GM12892 (cell line): Measurements from ENCODE around the gene TNRC6C.

Source experiments
- DNase-seq: peaks from one replicate; pipeline ENCODE4 v3.0.0; 2011; ENCODE audit not compliant: insufficient read length
- FAIRE-seq: peaks from 2 replicates; lab custom pipeline; 2011; peaks lifted over from hg19 to GRCh38; lab: Jason Lieb, UNC
- POLR2A ChIP-seq: IDR thresholded peaks from 2 replicates; pipeline ENCODE4 v1.6.1; 2011; ENCODE audit warnings: low read depth, low read length, control low read depth
- POLR2AphosphoS5 ChIP-seq: IDR thresholded peaks from 2 replicates; pipeline ENCODE4 v1.6.1; 2011; ENCODE audit warnings: low read depth, low read length, control low read depth
- TAF1 ChIP-seq: IDR thresholded peaks from 2 replicates; pipeline ENCODE4 v1.6.1; 2011; ENCODE audit warnings: low read depth, mild to moderate bottlenecking, control low read depth, low read length, borderline replicate concordance

The TNRC6C gene

GRCh38 chr17:77923776-77924513 lies 34.6 kb upstream of the TNRC6C start:
- FAIRE-seq = no peak
- TF ChIP-seq POLR2A (no peak), POLR2AphosphoS5 (no peak), TAF1 (no peak)
- DNase-seq = no peak

- FAIRE-seq (no peak), DNase-seq (no peak)
- no peak for TF ChIP-seq TAF1
- no peak for TF ChIP-seq POLR2A
- TF ChIP-seq POLR2AphosphoS5 = no peak
Observed at GRCh38 chr17:77924757-77925336, 33.7 kb upstream of the TNRC6C start.

- TF ChIP-seq POLR2A = no peak
- TF ChIP-seq POLR2AphosphoS5 = no peak
- TF ChIP-seq TAF1 = no peak
- no peak for DNase-seq
- FAIRE-seq = no peak
Observed at GRCh38 chr17:77925831-77926543, 32.5 kb upstream of the TNRC6C start.

- DNase-seq (no peak), FAIRE-seq (no peak)
- TF ChIP-seq POLR2AphosphoS5 (no peak), TAF1 (no peak), POLR2A (no peak)
Observed at GRCh38 chr17:77926981-77927380, 31.5 kb upstream of the TNRC6C start.

GRCh38 chr17:77927777-77928518 lies 30.6 kb upstream of the TNRC6C start:
- TF ChIP-seq POLR2AphosphoS5 (no peak), POLR2A (no peak), TAF1 (no peak)
- FAIRE-seq (no peak), DNase-seq (no peak)

GRCh38 chr17:77928519-77929179 lies 29.9 kb upstream of the TNRC6C start:
- DNase-seq = no peak
- no peak for FAIRE-seq
- no peak for TF ChIP-seq TAF1
- no peak for TF ChIP-seq POLR2AphosphoS5
- TF ChIP-seq POLR2A = no peak

- TF ChIP-seq POLR2AphosphoS5 (no peak), POLR2A (no peak), TAF1 (no peak)
- FAIRE-seq (no peak), DNase-seq (no peak)
Observed at GRCh38 chr17:77929180-77929564, 29.3 kb upstream of the TNRC6C start.

GRCh38 chr17:77929871-77930436 lies 28.5 kb upstream of the TNRC6C start:
- TF ChIP-seq POLR2A (no peak), POLR2AphosphoS5 (no peak), TAF1 (no peak)
- FAIRE-seq (no peak), DNase-seq (no peak)

- no peak for TF ChIP-seq POLR2AphosphoS5
- TF ChIP-seq TAF1 = no peak
- TF ChIP-seq POLR2A = no peak
- FAIRE-seq (no peak), DNase-seq (no peak)
Observed at GRCh38 chr17:77930780-77931768, 27.4 kb upstream of the TNRC6C start.
